K562 (cell line): Measurements from ENCODE around the gene JMJD1C. TPM values are rescaled to one million over a fixed set of nuclear protein-coding genes. Genes with fewer than 3 reads are reported as not detected.

Experiments used
- ARID1B ChIP-seq: fragments of 450-650 bp; IDR thresholded peaks from 2 replicates; pipeline ENCODE4 v1.6.1; 2016; ENCODE audit warnings: antibody characterized with exemption, mild to moderate bottlenecking, inconsistent platforms
- ARNT ChIP-seq, 2 experiments: fragments of 450-650 bp; IDR thresholded peaks; 2 replicates each; pipeline ENCODE4 v1.6.1; 2016; ENCODE audit warnings: mild to moderate bottlenecking in 1 of 2
- BCL6 ChIP-seq: fragments of 250-450 bp; sonication (Bioruptor Pico); IDR thresholded peaks from 2 replicates; pipeline ENCODE4 v1.4.0; 2020
- BRF1 ChIP-seq: IDR thresholded peaks from 3 replicates; pipeline ENCODE4 v1.6.1; 2011; ENCODE audit warnings: borderline replicate concordance, mild to moderate bottlenecking; ENCODE audit not compliant: insufficient read length; ENCODE audit errors: extremely low read depth
- DACH1 ChIP-seq: fragments of 450-650 bp; IDR thresholded peaks from 2 replicates; pipeline ENCODE4 v1.6.1; 2018; ENCODE audit not compliant: partially characterized antibody
- HDAC2 ChIP-seq: fragments of 450-650 bp; IDR thresholded peaks from 2 replicates; pipeline ENCODE4 v1.6.1; 2016; ENCODE audit warnings: mild to moderate bottlenecking
- HMG20A ChIP-seq: fragments of 450-650 bp; formaldehyde crosslinking; conservative IDR thresholded peaks from 2 replicates; pipeline ENCODE4 v1.4.0; 2020; ENCODE audit warnings: mild to moderate bottlenecking, mixed read lengths
- MYC ChIP-seq, 2 experiments: fragments of 250-450 bp in 1 of 2; sonication (Bioruptor Pico) in 1 of 2; IDR thresholded peaks; 2 replicates each; pipeline versions ENCODE4 v1.5.1 to v1.6.1; 2012 to 2021; ENCODE audit warnings: low read depth in 2 of 2, borderline replicate concordance in 1 of 2, improper control_type of control experiment in 1 of 2, low read length in 1 of 2, mild to moderate bottlenecking in 1 of 2, moderate library complexity in 1 of 2
- RHOXF2B ChIP-seq: fragments of 250-450 bp; sonication (Bioruptor Pico); conservative IDR thresholded peaks from 2 replicates; pipeline ENCODE4 v1.5.1; 2021
- SAP30 ChIP-seq: fragments of 200-600 bp; sonication (generic); IDR thresholded peaks from 2 replicates; pipeline ENCODE4 v1.6.1; 2012; ENCODE audit warnings: borderline replicate concordance, low read depth, mild to moderate bottlenecking, moderate library complexity, low read length, control low read depth, inconsistent platforms; ENCODE audit not compliant: insufficient read depth, poor library complexity, severe bottlenecking
- SIN3A ChIP-seq, 2 experiments: fragments of 150-350 bp in 1 of 2; IDR thresholded peaks; 2 replicates each; pipeline ENCODE4 v1.6.1; 2011 to 2016; ENCODE audit warnings: borderline replicate concordance in 2 of 2, low read depth in 2 of 2, low read length in 2 of 2, mild to moderate bottlenecking in 2 of 2, moderate library complexity in 2 of 2; ENCODE audit not compliant: control insufficient read depth in 1 of 2
- TOE1 ChIP-seq, 2 experiments: fragments of 450-650 bp in 1 of 2; sonication (generic) in 1 of 2; formaldehyde crosslinking in 1 of 2; IDR thresholded peaks; 2 replicates each; pipeline versions ENCODE4 v1.7.1 to v1.8.0; 2016 to 2022; ENCODE audit warnings: borderline replicate concordance in 2 of 2, mild to moderate bottlenecking in 2 of 2, antibody characterized with exemption in 1 of 2, inconsistent platforms in 1 of 2, low read depth in 1 of 2, missing genetic modification reagents in 1 of 2, moderate library complexity in 1 of 2
- ZNF274 ChIP-seq: IDR thresholded peaks from 2 replicates; pipeline ENCODE4 v1.6.1; 2011; ENCODE audit warnings: low read depth, mild to moderate bottlenecking, low read length, moderate library complexity, borderline replicate concordance
- ZNF511 ChIP-seq: sonication (generic); formaldehyde crosslinking; IDR thresholded peaks from 2 replicates; pipeline ENCODE4 v1.8.0; 2022; ENCODE audit warnings: mild to moderate bottlenecking, missing genetic modification reagents
- ZNF609 ChIP-seq: sonication (generic); formaldehyde crosslinking; IDR thresholded peaks from 2 replicates; pipeline ENCODE4 v1.8.1; 2023; ENCODE audit warnings: missing genetic modification reagents, mild to moderate bottlenecking, borderline replicate concordance
- polyA plus RNA-seq, 8 experiments: library from polyadenylated mRNA; depleted of rRNA in 4 of 8; stranded (reverse) in 5 of 8; unstranded in 3 of 8; fragments of >200 nt; fragmentation: Nextera tagmentation in 2 of 8; fragmentation: Illumina TruSeq in 1 of 8; extraction: Ambion mirVana in 2 of 8; extraction: Trizol in 1 of 8; gene quantifications; 2 replicates each; pipeline versions ENCODE4 v1.2.1 to v1.2.3, GENCODE V29; 2011 to 2014; ENCODE audit warnings: inconsistent platforms in 1 of 8, missing spikeins in 1 of 8
- total RNA-seq, 7 experiments: library from RNA; depleted of rRNA in 6 of 7; stranded (reverse); fragments of >200 nt in 6 of 7; fragmentation: Illumina TruSeq in 2 of 7; extraction: Trizol in 2 of 7; gene quantifications; 2 replicates each; pipeline versions ENCODE4 v1.2.1 to v1.2.3, GENCODE V29; 2011 to 2021; ENCODE audit warnings: low replicate concordance in 1 of 7
- TF ChIP-seq, protein P1 (sequence below): fragments of 450-650 bp; IDR thresholded peaks from 2 replicates; pipeline ENCODE4 v1.6.1; 2016; ENCODE audit warnings: mild to moderate bottlenecking
- TF ChIP-seq, protein P2 (sequence below): fragments of 200-800 bp; sonication (Bioruptor generic); IDR thresholded peaks from 2 replicates; pipeline ENCODE4 v1.6.1; 2017; ENCODE audit warnings: missing genetic modification characterization, missing compliant biosample characterization

JMJD1C gene
- total and polyA plus RNA-seq, 9 of the 15 experiments (the other 6 are each of a cell fraction or from before 2014, with no cell fraction given) = 25.3 to 68.0 (median 47.2) TPM

DNA sequence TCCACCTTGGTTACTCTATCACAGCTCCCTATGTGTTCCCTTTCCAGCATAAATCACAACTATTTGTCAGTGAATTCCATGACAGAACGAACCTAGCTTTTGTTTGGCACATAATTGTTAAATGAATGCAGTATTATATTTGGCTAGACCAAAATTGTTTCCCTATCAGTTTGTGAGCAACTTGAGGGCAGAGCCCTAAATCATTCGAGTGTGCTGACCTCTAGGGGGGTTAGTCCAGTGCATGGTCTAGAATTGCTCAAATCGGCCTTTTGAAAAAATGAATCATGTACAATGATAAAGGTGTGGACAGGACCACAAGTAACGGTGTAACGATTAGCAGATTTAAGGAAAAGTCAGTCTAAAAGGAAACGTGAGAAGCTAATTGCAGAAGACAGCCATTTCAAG is 333.1 kb downstream of the JMJD1C start (continued):
- TF ChIP-seq ZNF609 (CRISPR knock-in tag) (no peak), ZNF511 (no peak), ZNF274 (no peak), RHOXF2B (no peak), HMG20A (CRISPR knock-in tag) (no peak), ARID1B (no peak; the same call in 1 of the 2 replicates), HDAC2 (peak; percentile 25; the same call in 1 of the 2 replicates), MYC (IDR thresholded peaks at IDR 0.05; ENCODE audit: low read depth, low read length) (no peak), MYC (CRISPR knock-in tag; IDR thresholded peaks at IDR 0.05; ENCODE audit: borderline replicate concordance, low read depth) (no peak), BRF1 (no peak), ARNT (IDR thresholded peaks at IDR 0.05) (peak in 1 of 2 experiments; percentile 72; a peak in 1 of 4 replicates), DACH1 (no peak), SAP30 (no peak), TOE1 (IDR thresholded peaks at IDR 0.05; ENCODE audit: borderline replicate concordance) (no peak), TOE1 (CRISPR knock-in tag; IDR thresholded peaks at IDR 0.05; ENCODE audit: borderline replicate concordance, low read depth) (no peak), SIN3A (IDR thresholded peaks at IDR 0.05; ENCODE audit: borderline replicate concordance in 2 of 2, control insufficient read depth in 1 of 2, low read depth in 2 of 2, low read length in 2 of 2) (no peak), BCL6 (0 out of 2 replicates have a peak, but pooled peaks have one; percentile 46)
- TF ChIP-seq, protein P1, sequence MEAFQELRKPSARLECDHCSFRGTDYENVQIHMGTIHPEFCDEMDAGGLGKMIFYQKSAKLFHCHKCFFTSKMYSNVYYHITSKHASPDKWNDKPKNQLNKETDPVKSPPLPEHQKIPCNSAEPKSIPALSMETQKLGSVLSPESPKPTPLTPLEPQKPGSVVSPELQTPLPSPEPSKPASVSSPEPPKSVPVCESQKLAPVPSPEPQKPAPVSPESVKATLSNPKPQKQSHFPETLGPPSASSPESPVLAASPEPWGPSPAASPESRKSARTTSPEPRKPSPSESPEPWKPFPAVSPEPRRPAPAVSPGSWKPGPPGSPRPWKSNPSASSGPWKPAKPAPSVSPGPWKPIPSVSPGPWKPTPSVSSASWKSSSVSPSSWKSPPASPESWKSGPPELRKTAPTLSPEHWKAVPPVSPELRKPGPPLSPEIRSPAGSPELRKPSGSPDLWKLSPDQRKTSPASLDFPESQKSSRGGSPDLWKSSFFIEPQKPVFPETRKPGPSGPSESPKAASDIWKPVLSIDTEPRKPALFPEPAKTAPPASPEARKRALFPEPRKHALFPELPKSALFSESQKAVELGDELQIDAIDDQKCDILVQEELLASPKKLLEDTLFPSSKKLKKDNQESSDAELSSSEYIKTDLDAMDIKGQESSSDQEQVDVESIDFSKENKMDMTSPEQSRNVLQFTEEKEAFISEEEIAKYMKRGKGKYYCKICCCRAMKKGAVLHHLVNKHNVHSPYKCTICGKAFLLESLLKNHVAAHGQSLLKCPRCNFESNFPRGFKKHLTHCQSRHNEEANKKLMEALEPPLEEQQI = peak; percentile 86
- TF ChIP-seq, protein P2, sequence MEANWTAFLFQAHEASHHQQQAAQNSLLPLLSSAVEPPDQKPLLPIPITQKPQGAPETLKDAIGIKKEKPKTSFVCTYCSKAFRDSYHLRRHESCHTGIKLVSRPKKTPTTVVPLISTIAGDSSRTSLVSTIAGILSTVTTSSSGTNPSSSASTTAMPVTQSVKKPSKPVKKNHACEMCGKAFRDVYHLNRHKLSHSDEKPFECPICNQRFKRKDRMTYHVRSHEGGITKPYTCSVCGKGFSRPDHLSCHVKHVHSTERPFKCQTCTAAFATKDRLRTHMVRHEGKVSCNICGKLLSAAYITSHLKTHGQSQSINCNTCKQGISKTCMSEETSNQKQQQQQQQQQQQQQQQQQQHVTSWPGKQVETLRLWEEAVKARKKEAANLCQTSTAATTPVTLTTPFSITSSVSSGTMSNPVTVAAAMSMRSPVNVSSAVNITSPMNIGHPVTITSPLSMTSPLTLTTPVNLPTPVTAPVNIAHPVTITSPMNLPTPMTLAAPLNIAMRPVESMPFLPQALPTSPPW (CRISPR knock-in tag) = no peak
